Measurements from ENCODE around the gene PER2. TPM values are rescaled to one million over a fixed set of nuclear protein-coding genes. Genes with fewer than 3 reads are reported as not detected.
A peak's percentile ranks its signal among the peaks of the same experiment; 100 is the strongest.

PER2 gene
- polyA plus RNA-seq, 2 of the 4 experiments (the other 2 are of a cell fraction), result 3.4 to 8.5 TPM

DNA sequence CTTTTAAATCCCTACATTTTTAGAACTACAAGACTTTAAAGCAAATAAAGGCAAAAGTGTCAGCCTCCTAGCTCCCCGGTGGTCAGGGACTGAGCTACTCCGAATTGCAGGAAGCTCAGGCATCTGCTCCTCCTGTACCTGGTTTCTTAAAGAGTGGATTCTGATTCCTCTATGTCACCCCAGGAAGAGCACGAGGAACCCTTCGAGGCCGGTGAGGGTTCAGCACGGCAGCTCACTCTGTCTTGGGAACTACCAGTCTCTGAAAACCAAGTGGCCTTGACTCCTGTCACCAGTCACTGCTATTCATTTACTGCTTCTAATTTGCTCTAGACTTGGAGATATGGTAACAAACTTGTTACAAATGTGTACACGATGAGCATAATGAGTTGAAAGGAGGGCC lies 2.3 kb downstream of the PER2 start (continued):
- 0 out of 2 replicates have a peak, but pooled peaks have one; percentile 54 for TF ChIP-seq ZNF302 (CRISPR knock-in tag; IDR thresholded peaks at IDR 0.05)
- no peak for TF ChIP-seq NFE2L2 (conservative IDR thresholded peaks at IDR 0.05; ENCODE audit: low read length)
- no peak; the same call in 1 of the 2 replicates for TF ChIP-seq RARB (CRISPR knock-in tag; IDR thresholded peaks at IDR 0.05)
- TF ChIP-seq EHMT2 (IDR thresholded peaks at IDR 0.05; ENCODE audit: low read depth), result no peak
- TF ChIP-seq RFX5 (IDR thresholded peaks at IDR 0.05), result no peak
- TF ChIP-seq TP53 (CRISPR knock-in tag; IDR thresholded peaks at IDR 0.05), result peak; percentile 57; the same call in 1 of the 2 replicates
- no peak for TF ChIP-seq GATA3 (IDR thresholded peaks at IDR 0.05; ENCODE audit: borderline replicate concordance)
- no peak for TF ChIP-seq SMC3 (IDR thresholded peaks at IDR 0.05)
- TF ChIP-seq JUN (IDR thresholded peaks at IDR 0.05), result peak in 1 of 2 experiments; percentile 11; a peak in 2 of 5 replicates
- no peak for TF ChIP-seq POLR2A (IDR thresholded peaks at IDR 0.05; ENCODE audit: low read length)
- no peak for TF ChIP-seq MYC (IDR thresholded peaks at IDR 0.05; ENCODE audit: borderline replicate concordance, low read length)
- TF ChIP-seq, protein P1, sequence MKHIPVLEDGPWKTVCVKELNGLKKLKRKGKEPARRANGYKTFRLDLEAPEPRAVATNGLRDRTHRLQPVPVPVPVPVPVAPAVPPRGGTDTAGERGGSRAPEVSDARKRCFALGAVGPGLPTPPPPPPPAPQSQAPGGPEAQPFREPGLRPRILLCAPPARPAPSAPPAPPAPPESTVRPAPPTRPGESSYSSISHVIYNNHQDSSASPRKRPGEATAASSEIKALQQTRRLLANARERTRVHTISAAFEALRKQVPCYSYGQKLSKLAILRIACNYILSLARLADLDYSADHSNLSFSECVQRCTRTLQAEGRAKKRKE (CRISPR knock-in tag; IDR thresholded peaks at IDR 0.05; ENCODE audit: low read depth), result peak; percentile 13; the same call in 1 of the 2 replicates
- TF ChIP-seq TFCP2L1 (CRISPR knock-in tag; IDR thresholded peaks at IDR 0.05), result 0 out of 2 replicates have a peak, but pooled peaks have one; percentile 46
- TF ChIP-seq CBX8 (IDR thresholded peaks at IDR 0.05), result no peak
- no peak for TF ChIP-seq MAZ (IDR thresholded peaks at IDR 0.05; ENCODE audit: borderline replicate concordance, low read depth, low read length)
- TF ChIP-seq BHLHE40 (IDR thresholded peaks at IDR 0.05; ENCODE audit: low read depth, low read length), result no peak
- TF ChIP-seq, protein P2, sequence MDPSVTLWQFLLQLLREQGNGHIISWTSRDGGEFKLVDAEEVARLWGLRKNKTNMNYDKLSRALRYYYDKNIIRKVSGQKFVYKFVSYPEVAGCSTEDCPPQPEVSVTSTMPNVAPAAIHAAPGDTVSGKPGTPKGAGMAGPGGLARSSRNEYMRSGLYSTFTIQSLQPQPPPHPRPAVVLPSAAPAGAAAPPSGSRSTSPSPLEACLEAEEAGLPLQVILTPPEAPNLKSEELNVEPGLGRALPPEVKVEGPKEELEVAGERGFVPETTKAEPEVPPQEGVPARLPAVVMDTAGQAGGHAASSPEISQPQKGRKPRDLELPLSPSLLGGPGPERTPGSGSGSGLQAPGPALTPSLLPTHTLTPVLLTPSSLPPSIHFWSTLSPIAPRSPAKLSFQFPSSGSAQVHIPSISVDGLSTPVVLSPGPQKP (IDR thresholded peaks at IDR 0.05; ENCODE audit: low read depth, low read length), result no peak

DNA sequence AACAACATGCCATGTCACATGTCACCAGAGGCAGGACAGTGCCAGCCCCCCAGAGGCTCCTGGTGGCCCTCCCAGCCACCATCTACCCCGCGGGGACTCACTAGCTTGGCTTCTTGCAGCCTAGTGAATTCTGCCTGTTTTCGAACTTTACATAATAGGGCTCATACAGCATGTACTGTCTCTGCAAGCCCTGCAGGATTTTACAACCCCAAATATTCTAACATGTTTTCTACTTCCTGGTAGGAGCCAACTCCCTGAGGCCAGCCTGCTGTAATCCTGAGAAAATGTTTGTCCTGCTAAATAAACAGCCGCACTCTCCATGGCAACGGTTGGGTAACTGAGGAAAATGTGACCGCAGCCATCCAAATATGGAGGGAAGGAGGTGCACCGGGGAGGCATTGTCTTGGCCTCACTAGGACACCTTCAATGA lies 2.7 kb downstream of the PER2 start:
- DNase-seq (ENCODE audit: low read depth in 1 of 2, low spot score in 1 of 2) (peak; percentile 82 to 96), FAIRE-seq (no peak), ATAC-seq (peak; percentile 30 to 46; a peak in 5 of 6 replicates)
- TF ChIP-seq POLR2AphosphoS2 (conservative IDR thresholded peaks at IDR 0.05; ENCODE audit: low read length) (peak; percentile 24; the same call in 1 of the 2 replicates), MYC (IDR thresholded peaks at IDR 0.05; ENCODE audit: borderline replicate concordance, low read length) (0 out of 2 replicates have a peak, but pooled peaks have one; percentile 16), MAFK (IDR thresholded peaks at IDR 0.05; ENCODE audit: partially characterized antibody) (peak; percentile 26), CHD2 (IDR thresholded peaks at IDR 0.05; ENCODE audit: low read length, partially characterized antibody) (no peak), GATA3 (IDR thresholded peaks at IDR 0.05; ENCODE audit: borderline replicate concordance) (peak; percentile 37; the same call in 1 of the 2 replicates), JUN (IDR thresholded peaks at IDR 0.05) (peak; percentile 46 to 67; a peak in 3 of 5 replicates), TP53 (CRISPR knock-in tag; IDR thresholded peaks at IDR 0.05) (peak; percentile 38; the same call in 1 of the 2 replicates), CEBPB (IDR thresholded peaks at IDR 0.05) (peak; percentile 80 to 86), FOSL2 (IDR thresholded peaks at IDR 0.05) (no peak), FOSL2 (CRISPR knock-in tag; IDR thresholded peaks at IDR 0.05) (peak; percentile 10; the same call in 1 of the 2 replicates), HOXA7 (CRISPR knock-in tag; IDR thresholded peaks at IDR 0.05) (peak; percentile 37; the same call in 1 of the 2 replicates), CBX8 (IDR thresholded peaks at IDR 0.05) (no peak), POLR2A (IDR thresholded peaks at IDR 0.05; ENCODE audit: low read length) (no peak), EP300 (IDR thresholded peaks at IDR 0.05) (peak; percentile 30 to 34; a peak in 2 of 5 replicates), SMC3 (IDR thresholded peaks at IDR 0.05) (0 out of 3 replicates have a peak, but pooled peaks have one; percentile 20), EHMT2 (IDR thresholded peaks at IDR 0.05; ENCODE audit: low read depth) (no peak)
- TF ChIP-seq, protein P3, sequence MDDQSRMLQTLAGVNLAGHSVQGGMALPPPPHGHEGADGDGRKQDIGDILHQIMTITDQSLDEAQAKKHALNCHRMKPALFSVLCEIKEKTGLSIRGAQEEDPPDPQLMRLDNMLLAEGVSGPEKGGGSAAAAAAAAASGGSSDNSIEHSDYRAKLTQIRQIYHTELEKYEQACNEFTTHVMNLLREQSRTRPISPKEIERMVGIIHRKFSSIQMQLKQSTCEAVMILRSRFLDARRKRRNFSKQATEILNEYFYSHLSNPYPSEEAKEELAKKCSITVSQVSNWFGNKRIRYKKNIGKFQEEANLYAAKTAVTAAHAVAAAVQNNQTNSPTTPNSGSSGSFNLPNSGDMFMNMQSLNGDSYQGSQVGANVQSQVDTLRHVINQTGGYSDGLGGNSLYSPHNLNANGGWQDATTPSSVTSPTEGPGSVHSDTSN (IDR thresholded peaks at IDR 0.05), result peak; percentile 33; the same call in 1 of the 2 replicates
- TF ChIP-seq, protein P4, sequence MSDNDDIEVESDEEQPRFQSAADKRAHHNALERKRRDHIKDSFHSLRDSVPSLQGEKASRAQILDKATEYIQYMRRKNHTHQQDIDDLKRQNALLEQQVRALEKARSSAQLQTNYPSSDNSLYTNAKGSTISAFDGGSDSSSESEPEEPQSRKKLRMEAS (IDR thresholded peaks at IDR 0.05), result 0 out of 2 replicates have a peak, but pooled peaks have one; percentile 54
- TF ChIP-seq, protein P5, sequence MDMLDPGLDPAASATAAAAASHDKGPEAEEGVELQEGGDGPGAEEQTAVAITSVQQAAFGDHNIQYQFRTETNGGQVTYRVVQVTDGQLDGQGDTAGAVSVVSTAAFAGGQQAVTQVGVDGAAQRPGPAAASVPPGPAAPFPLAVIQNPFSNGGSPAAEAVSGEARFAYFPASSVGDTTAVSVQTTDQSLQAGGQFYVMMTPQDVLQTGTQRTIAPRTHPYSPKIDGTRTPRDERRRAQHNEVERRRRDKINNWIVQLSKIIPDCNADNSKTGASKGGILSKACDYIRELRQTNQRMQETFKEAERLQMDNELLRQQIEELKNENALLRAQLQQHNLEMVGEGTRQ (IDR thresholded peaks at IDR 0.05), result 0 out of 2 replicates have a peak, but pooled peaks have one; percentile 12
- TF ChIP-seq, protein P6, sequence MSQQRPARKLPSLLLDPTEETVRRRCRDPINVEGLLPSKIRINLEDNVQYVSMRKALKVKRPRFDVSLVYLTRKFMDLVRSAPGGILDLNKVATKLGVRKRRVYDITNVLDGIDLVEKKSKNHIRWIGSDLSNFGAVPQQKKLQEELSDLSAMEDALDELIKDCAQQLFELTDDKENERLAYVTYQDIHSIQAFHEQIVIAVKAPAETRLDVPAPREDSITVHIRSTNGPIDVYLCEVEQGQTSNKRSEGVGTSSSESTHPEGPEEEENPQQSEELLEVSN (IDR thresholded peaks at IDR 0.05; ENCODE audit: borderline replicate concordance, low read depth), result 0 out of 2 replicates have a peak, but pooled peaks have one; percentile 39
- WGBS (ENCODE audit: missing lambda C conversion rate), result 0% methylated on average over 7 of the region's 7 CpGs
- Histone ChIP-seq H3K27ac (peak overlapping the region; percentile 90 to 95), H3K4me3 (peak overlapping the region; percentile 67; the same call in 2 of the 3 replicates), H3K4me2 (peak overlapping the region; percentile 92), H3K9me3 (no peaks in the 10 kb centered on the region), H3K4me1 (peaks cover 60% of the 10 kb centered on the region)
- POLR2A ChIA-PET, result interaction anchor here (0.5 kb wide), 1 partner anchor 57 kb away, joined by 3 read pairs; no protein-coding TSS in a partner anchor
- CTCF ChIA-PET, result interaction anchor here (0.6 to 22.7 kb wide), 9 partner anchors 9 to 449 kb away, joined by 3 to 351 read pairs (median 4); no protein-coding TSS in a partner anchor

Measured in A549 (cell line).